GM11168 (cell line): ENCODE results near the gene DUSP19.

Experiments
- in situ Hi-C: fragments of 300-500 bp; cut with MboI; formaldehyde crosslinking; loops from one replicate; pipeline ENCODE4 v1.12.0; 2022; ENCODE audit warnings: low sequenced_read_pairs; ENCODE audit not compliant: unreplicated experiment

The DUSP19 gene

DNA sequence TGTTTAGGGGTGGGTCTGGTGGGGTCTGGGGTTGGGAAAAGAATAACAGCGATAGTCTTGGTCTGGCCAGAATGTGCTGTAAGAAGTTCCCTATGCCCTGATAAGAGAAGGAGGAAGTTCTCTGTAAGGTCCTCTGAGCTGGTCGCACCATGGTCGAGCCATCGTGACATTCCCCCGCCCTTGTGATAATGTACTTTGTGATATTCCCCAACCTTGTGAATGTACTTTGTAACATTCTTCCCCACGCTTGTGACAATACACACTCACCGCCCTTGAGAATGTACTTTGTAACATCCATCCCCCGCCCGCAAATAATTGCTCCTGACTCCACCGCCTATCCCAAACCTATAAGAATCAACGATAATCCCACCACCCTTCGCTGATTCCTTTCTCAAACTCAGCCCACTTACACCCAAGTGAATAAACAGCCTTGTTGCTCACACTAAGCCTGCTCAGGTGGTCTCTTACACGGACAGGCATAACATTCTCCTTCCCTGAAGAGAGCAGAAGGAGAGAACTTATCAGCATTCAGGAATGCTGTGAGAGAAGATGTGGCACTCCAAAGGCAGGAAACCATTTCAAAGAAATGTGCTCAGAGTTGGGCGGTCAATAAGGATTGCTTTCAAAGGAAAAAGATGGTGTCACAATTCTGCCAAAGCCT lies 17.8 kb upstream of the DUSP19 start:
- in situ Hi-C loops, result no loop called here

DNA sequence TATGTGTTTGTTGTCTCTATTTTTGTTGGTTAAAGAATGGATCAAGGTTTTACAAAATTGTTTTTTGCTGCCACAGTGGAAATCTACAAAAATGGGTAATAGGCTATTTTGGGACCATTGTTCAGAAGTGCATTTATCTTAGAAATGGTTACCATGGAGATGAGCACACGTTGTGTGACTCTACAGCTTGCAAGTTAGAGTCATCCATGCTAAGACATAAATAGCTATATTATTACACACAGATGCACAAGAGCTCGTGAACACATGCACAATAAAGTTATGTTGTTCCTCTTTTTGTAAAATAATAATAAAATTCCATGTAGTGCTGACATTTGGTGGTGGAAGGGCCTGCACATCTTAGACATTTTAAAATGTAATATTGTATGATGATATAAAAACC lies 15.5 kb upstream of the DUSP19 start:
- in situ Hi-C loops, result no loop called here

DNA sequence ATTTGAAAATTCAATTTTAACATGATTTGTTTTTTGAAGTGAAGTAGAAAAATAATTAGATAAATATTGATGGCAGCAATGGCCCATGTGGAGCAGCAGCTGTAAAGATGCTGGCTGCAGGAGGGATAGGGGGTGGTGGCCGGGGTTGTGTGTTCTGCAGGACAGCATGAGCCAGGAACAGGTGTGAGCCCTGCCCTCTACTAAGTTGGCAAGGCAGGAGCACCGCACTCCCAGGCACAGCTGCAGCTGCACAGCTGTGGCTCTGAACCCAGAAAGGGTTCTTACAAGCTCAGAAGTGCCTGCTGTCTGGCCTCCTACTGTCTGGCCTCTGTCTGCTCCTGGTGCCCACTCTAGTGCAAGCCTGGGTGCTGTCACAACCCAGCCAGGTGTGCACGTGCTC lies 10.0 kb upstream of the DUSP19 start:
- in situ Hi-C loops, result no loop called here

DNA sequence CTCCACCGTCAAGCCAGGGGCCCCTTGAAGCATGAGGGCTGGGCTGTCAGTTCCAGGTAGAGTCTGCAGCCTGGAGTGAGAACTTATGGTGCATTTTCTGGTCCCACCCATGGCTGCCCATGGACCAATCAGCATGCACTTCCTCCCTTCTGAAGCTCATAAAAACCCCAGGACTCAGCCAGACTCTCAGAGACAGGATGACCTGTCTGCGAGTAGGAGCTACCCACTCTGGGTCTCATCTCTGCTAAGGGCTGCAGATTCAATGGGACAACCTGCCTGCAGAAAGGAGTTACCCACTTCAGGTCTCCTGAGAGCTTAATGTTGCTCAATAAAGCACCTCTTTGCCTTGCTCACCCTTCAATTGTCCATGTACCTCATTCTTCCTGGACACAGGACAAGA lies 9.4 kb upstream of the DUSP19 start:
- in situ Hi-C loops, result no loop called here

DNA sequence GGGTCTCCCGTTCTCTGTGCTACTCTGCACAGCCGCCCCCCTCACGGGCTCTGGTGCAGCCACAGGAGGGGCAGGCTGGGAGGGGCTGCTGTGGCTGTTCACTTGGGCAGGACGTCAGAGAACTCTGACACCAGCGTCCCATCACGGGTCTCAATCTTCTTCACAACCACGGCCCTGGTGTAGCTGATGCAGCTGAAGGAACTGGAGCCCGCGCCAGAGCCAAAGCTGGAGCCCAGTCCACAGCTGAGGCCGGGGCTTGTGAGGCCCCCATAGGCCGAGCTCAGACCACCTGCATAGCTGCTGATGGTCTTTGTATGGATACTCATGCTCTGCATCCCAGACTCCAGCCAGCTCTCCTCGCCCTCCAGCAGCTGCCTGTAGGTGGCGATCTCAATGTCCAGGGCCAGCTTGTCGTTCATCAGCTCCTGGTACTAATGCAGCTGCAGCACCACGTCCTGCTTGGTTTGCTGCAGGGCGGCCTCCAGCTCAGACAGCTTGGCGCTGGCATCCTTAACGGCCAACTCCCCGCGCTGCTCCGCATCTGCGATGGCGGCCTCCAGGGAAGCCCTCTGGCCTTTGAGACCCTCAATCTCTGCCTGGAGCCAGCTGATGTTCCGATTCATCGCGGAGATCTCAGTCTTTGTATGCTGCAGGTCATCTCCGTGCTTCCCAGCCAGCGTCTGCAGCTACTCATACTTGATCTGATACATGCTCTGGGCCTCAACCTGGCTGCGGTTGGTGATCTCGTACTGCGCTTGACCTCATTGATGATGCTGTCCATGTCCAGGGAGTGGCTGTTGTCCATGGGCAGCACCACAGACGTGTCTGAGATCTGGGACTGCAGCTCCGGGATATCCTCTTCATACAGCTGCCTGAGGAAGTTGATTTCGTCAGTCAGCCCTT lies 7.4 kb upstream of the DUSP19 start:
- in situ Hi-C loops, result no loop called here

DNA sequence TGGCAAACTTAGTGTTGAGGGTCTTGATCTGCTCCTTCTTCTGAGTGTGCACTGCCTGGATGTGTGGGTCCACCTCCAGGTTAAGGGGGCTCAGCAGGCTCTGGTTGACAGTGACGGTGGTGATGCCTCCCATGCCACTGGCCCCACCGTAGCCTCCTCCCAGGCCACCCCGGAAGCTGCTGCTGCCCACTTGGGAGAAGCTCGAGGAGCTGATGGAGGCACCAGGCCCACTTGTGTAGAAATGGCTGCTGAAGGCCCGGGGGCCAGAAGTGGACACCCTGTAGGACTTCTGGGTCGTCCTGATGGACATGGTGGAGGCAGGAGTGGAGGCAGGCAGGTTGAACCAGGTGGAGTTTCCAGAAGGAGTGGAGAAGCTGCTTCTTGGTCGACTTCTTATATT lies 6.4 kb upstream of the DUSP19 start:
- in situ Hi-C loops, result no loop called here

DNA sequence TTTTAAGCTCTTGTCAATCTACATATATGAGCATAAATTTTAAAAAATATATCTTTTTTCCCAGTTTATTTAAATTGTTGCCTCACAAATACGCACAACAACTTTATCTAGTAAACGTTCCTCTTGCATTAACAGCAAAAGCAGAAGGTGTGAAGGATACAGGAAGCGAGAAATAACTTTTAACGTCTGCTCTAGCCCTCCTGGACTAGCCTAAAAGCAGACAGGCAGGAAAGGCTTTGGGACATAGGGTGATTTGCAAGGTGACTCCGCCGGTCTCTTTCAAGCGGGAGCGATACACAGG lies 434 bp upstream of the DUSP19 start:
- in situ Hi-C loops, result no loop called here

DNA sequence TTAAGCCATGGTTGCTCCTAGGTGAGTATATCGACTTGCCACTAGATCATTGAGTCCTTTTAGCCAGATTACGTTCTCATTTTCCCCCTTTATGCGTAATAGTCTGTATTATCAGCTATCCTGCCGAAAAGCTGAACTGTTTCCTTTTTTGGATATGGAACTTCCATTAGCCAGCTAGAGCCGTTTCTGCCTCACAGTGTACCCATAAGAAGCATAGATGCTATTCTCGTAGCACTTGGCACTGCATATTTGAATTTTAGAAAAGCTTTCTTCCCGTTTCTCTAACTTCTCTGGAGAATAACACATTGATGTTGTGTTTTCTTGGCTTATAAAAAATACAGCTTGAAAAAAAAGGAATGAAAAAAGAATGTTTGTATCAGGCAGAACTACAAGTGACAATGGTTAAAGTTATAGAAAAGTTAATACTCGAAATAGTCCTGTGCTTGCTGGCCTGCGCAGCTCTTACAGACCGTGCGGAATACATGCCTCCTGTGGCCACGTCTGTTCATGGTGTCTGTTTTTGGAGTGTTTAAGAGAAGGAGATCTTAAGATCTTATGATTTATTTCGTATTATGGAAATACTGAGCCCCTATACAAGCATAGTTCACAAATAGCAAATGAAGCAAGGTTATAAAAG lies 710 bp downstream of the DUSP19 start:
- in situ Hi-C loops, result no loop called here

DNA sequence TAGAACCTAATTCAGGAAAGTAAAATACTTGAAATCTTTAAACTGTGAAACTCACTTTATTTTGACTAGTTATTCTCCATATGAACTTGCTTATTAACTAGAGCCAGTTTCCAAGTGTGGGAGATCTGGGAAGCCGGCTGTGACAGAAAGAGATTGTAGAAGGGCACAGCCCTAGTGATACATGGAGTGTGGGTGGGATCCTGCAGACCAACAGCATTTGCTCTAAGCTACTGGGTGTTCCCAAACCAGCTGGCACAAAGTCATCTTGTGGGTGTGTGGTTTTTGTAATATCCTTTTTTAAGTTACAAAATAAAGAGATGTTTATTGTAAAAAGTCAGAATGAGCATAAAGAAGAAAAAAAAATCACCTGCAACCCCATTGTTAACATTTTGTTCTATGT lies 3.4 kb downstream of the DUSP19 start:
- in situ Hi-C loops, result no loop called here

DNA sequence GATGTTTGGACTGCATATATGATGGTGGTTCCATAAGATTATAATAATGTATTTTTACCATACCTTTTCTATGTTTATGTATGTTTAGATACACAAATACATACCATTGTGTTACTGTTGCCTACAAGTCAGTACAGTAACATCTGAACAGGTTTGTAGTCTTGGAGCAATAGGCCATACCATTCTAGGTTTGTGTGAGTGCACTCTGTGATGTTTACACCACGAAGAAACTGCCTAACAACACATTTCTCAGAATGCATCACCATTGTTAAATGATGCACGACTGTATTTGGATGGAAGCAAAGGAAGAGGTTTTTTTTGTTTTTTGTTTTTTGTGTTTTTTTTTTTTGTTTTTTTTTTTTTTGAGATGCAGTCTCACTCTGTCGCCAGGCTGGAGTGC lies 9.5 kb downstream of the DUSP19 start:
- in situ Hi-C loops, result no loop called here

DNA sequence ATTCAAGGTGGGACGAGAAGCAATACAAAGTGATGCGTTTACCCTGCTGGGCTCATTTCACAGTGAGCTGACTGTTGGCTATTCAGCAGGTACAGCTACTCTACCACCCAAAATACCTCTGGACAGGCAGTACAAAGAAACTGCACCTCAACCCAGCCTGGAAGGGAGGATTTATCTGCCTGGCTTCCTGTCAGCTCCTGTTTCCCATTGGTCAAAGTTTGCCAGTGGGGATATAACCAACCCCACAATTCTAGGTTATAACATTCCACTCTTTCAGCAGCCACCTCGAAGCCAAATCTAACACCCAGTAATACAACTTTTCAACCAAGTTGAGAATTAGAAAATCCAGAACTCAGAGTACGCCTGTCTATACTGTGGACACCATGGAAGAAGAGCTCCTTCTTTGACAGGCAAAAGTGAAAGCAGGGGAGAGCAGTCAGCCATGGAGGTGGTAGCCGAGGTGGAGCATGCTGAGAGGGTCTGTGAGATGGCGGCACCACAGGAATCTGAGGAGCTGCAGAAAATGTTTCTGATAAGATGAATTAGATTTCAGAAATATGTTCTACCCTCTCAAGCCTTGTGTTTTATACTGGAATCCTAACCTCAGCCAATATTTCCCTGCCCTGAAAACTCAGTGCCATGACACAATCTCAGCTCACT lies 10.8 kb downstream of the DUSP19 start:
- in situ Hi-C loops, result no loop called here

DNA sequence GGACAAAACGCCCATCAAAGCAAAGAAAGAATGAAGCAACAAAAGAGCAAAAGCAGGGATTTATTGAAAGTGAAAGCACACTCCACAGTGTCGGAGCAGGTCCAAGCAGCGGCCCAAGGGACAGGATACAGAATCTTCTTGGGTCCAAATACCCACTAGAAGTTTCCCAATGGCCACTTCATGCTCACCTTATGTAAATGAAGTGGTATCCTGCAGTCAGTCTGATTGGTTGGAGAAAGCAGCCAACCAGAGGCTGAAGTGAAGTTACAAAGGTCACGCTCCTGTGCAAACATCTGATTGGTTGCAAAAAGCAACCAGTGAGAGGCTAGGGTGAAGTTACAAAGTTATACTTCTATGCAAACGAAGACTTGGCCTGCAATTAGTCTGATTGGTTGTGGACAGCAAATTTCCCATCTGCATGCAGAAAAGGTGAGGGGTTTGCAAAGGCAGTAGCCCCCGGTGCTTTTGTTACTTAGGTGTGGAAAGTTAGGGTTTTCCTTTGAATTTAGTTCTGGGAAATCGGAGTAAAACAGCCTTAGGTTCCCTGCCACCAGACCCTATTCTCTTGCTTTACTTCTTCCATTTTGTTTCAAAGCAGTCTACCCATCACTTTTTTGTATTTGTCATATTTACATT lies 12.9 kb downstream of the DUSP19 start:
- in situ Hi-C loops, result no loop called here

DNA sequence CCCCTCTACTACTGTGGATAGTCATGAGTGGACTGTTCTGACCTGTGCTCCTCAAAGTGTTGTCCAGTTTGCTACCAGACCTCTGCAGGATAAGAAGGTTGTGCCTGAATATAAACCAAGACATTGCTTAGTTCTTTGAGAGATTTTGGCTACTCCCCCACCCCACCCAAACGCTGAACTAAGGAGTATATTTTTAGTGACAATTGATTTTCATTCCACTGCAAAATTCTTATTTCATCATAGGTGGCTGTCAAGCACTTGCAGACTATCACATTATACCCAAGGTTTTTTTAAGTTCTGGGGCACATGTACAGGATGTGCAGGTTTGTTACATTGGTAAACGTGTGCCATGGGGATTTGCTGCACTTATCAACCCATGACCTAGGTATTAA lies 13.4 kb downstream of the DUSP19 start:
- in situ Hi-C loops, result no loop called here

DNA sequence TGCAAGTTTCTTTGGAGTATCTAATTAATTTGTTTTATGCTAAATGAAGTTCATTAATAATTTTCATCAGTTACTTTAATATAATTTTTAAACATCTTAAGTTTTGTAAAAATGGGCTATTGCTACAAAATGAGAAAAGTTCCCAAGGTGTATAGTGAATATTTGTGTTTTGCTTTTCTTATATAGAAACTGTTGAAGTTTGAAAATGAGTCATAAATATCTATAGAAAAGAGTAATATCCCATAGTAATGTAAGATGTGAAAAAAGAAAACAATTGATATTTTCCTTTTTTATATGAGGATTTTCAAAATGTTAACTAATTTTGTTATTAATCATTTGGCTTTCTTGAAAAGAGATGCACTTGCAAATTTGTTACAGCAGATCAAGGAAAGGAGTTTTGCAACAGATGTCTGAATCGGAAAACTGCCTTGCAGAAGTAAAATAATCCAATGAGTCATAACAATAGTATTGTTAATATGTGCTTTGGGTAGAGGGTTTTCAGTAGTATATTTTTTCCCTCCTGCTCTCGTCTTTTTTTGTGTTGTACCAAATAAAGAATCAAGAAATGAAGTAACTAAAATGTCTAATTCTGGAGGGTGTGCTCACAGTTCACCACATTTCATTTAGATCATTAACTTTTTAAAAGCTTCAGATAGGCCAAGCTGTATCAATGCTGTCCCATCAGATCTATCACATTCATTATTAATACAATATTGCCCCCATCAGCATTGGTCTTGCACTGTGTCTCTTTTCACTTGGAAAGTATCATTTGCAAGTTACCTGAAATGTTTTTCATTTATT lies 15.5 kb downstream of the DUSP19 start:
- in situ Hi-C loops, result no loop called here

DNA sequence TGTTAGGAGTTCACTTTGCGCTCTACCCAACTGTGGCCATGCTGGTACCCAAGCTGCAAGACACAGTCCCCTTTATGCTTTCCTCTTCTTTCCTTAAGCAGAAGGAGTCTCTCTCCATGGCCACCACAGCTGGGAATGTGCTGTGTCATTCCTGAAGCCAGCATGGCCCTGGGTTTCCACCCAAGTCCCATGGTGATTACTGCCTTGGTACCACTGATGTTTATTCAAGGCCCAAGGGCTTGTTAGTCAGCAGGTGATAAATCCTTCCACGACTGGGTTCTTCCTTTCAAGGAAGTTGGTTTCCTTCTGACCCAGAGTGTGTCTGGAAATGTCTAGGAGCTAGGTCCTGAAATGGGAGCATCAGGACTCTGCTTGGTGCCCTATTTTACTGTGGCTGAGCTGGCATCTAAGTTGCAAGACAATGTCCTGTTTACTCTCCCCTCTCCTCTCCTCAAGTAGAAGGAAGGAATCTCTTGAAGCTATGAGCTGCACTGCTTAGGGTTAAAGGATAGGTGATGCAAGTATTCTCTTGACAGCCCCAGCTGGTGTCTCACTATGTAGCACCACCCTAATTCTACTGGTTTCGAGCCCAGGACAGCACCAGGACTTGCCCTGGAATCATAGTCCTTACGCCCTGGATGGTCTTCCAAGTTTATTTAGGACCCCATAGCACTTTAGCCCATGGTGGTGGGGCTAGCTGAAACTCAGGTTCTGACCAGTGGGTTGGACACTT lies 27.0 kb downstream of the DUSP19 start:
- in situ Hi-C loops, result no loop called here

DNA sequence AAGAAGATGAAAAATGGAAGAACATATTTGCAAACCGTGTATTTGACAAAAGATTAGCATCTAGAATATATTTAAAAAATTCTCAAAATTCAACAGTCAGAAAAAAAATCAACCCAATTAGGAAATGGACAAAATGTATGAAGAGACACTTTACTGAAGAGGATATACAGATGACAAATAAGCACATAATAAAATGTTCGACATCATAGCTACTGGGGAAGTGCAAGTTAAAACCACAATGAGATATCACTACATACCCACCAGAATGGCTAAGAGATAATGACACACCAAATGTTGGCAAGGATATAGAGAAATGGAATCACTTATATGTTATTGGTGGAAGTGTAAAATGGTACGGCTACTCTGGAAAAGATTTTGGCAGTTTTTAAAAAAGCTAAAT lies 34.0 kb downstream of the DUSP19 start:
- in situ Hi-C loops, result no loop called here

DNA sequence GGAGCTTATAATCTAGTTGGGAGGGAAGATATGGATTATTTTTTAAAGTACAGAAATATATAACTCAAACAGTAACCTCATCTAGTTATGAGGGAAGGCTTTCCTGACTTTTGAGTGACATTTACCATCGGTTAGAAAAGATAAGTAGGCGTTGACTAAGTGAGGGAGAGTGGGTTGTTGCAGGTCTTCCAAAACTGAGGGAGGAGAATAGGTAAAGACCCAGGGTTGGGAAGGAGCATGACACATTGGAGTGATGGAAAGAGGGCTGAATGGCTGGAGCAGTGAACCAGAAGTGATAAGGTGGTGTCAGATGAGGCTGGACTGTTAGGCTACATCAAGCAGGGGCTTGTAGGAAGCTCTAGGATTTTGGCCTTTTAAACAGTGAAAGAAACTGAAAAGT lies 35.1 kb downstream of the DUSP19 start:
- in situ Hi-C loops, result no loop called here

DNA sequence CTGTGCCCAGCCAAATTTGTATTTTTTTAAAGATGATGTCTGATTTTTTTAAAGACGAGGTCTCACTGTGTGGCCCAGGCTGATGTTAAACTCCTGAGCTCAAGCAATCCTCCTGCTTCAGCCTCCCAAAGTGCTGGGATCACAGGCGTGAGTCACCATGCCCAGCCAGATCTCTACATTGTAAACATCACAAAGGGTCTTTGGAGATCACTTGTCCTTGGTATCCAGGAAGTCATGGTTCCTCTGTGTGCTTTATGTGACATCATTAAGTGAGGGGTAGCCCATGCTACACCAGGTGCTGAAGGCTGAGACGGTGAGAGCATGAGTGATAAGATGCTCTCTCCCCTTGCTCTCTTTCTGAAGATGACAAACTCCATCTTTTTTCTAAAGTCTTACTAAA lies 38.7 kb downstream of the DUSP19 start:
- in situ Hi-C loops, result no loop called here
